ENCODE results near the gene GNB1. TPM values are rescaled to one million over a fixed set of nuclear protein-coding genes. Genes with fewer than 3 reads are reported as not detected.

The GNB1 gene
- polyA plus RNA-seq, 3 donors = 41.9 to 357 (median 111) TPM

DNA sequence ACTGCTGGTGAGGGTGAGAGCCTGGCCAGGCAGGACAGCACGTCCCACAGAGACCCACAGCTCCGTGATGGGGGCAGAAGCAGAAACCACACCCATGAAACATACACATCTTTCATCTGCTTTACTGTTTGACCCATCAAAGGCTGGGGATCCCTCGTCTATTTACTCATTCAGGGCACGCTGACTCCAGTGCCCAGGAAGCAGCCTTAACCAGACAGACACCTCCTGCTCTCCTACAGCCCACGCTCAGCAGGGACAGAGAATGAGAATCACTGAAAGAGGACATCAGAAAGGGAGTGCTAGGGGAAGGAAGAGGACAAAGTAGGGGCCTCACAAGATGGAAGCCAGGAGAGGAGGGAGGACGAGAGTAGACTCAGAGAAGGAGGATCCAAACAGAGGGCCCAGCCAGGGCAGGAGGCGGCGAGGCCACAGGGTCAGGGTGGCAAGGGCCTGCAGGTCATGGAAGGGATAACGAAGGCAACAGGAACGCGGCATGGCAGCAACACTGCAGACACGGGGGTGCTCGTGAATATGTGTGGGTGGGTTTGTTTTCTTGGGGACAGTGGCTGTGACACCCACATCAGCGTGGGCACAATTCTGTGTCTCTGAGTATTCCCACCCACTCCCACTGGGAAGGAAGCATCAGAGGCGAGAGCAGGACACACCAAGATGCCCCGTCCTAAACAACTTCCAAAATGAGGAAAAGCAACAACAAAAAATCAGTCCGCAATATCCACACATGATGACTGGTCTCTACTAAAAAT is 97.2 kb downstream of the GNB1 start:
- no peak for DNase-seq
- peaks cover 100% of the 10 kb centered on the region for H4K20me1 ChIP-seq (ENCODE audit: insufficient read depth, low read length)
- no peak overlapping the region for H3K4me3 ChIP-seq (replicated peaks in 1 of 3; ENCODE audit: low read depth in 2 of 3, low read length in 3 of 3)
- H3K9me3 Mint-ChIP-seq = no peaks in the 10 kb centered on the region
- peaks cover 0 to 7% of the 10 kb centered on the region in 2 donors for H3K4me1 ChIP-seq (ENCODE audit: control insufficient read depth in 1 of 2, insufficient read depth in 2 of 2, low read length in 2 of 2)
- H3K27ac Mint-ChIP-seq = peak overlapping the region; percentile 2 to 82 (median 62)
- peaks cover 13% of the 10 kb centered on the region for H3K4me1 Mint-ChIP-seq
- H3K4me2 ChIP-seq (replicated peaks; ENCODE audit: extremely low read depth, low read length, poor library complexity, severe bottlenecking) = no peak overlapping the region
- no peaks in the 10 kb centered on the region for H3K9me3 ChIP-seq (replicated peaks in 1 of 2; ENCODE audit: control insufficient read depth in 1 of 2, insufficient read depth in 1 of 2, low read length in 2 of 2)
- H2AFZ ChIP-seq (ENCODE audit: insufficient read depth, low read depth, low read length, poor library complexity, severe bottlenecking) = no peak overlapping the region
- TF ChIP-seq, protein P1, sequence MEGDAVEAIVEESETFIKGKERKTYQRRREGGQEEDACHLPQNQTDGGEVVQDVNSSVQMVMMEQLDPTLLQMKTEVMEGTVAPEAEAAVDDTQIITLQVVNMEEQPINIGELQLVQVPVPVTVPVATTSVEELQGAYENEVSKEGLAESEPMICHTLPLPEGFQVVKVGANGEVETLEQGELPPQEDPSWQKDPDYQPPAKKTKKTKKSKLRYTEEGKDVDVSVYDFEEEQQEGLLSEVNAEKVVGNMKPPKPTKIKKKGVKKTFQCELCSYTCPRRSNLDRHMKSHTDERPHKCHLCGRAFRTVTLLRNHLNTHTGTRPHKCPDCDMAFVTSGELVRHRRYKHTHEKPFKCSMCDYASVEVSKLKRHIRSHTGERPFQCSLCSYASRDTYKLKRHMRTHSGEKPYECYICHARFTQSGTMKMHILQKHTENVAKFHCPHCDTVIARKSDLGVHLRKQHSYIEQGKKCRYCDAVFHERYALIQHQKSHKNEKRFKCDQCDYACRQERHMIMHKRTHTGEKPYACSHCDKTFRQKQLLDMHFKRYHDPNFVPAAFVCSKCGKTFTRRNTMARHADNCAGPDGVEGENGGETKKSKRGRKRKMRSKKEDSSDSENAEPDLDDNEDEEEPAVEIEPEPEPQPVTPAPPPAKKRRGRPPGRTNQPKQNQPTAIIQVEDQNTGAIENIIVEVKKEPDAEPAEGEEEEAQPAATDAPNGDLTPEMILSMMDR (IDR thresholded peaks at IDR 0.05) = no peak
- H3K36me3 Mint-ChIP-seq = peaks cover 69 to 96% of the 10 kb centered on the region in 2 donors
- WGBS (ENCODE audit: insufficient coverage) = over 99% methylated on average over 9 of the region's 17 CpGs
- no peak overlapping the region for H3K4me3 Mint-ChIP-seq
- intact Hi-C loops (cut with micrococcal nuclease) = no loop called here
- peaks cover 74 to 99% of the 10 kb centered on the region in 2 donors for H3K36me3 ChIP-seq (replicated peaks in 1 of 2; ENCODE audit: control insufficient read depth in 1 of 2, insufficient read depth in 2 of 2, low read length in 2 of 2)
- no peaks in the 10 kb centered on the region for H3K27me3 ChIP-seq (ENCODE audit: control insufficient read depth in 2 of 2, insufficient read depth in 2 of 2, low read length in 2 of 2)
- no peak overlapping the region for H3K9ac ChIP-seq (ENCODE audit: insufficient read depth, low read length, poor library complexity, severe bottlenecking)
- H3K27me3 Mint-ChIP-seq (ENCODE audit: low read depth in 3 of 3) = peaks cover 0 to 2% (median 0%) of the 10 kb centered on the region in 3 donors
- peaks cover 91% of the 10 kb centered on the region for H3K79me2 ChIP-seq (ENCODE audit: insufficient read depth, low read length)
- H3K27ac ChIP-seq (ENCODE audit: low read depth in 1 of 2, low read length in 2 of 2) = peak overlapping the region in 1 of 2 donors; percentile 48

DNA sequence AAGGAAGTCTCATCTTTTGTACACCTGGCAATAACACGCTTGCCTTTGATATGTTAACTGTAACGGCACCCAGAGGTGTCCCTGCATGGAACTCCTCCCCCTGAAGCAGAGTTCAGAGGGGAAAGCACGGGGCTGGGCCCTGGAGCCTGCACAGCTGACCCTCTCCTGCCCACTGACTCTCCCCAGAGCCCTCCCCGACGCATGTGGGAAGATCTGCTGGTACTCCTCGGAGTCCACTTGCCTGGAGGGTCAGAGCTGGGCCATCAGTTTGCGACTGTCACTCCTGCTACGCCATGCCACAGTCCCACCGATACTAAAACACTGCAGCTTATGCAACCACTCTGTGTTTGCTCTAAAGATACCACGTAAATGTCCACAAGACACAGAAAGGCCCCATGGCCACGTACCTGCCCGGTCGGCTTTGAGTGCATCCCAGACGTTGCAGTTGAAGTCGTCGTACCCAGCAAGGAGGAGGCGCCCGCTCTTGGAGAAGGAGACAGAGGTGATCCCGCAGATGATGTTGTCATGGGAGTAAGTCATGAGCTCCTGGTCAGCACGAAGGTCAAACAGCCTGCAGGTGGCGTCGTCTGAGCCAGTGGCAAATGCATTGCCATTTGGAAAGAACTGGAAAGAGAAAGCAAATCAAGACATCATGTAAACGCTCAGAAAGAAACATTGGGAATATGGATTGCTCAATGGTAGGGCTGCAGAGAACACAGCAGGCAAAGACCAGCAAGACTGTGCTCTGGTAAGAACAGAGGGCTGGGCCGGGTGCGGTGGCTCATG is 102.0 kb downstream of the GNB1 start:
- peaks cover 95% of the 10 kb centered on the region for H4K20me1 ChIP-seq (ENCODE audit: insufficient read depth, low read length)
- TF ChIP-seq, protein P1 (IDR thresholded peaks at IDR 0.05) = peak; percentile 24
- peaks cover 0 to 1% of the 10 kb centered on the region in 2 donors for H3K4me1 ChIP-seq (ENCODE audit: control insufficient read depth in 1 of 2, insufficient read depth in 2 of 2, low read length in 2 of 2)
- DNase-seq = no peak
- Mint-ChIP-seq H3K27ac (peak overlapping the region; percentile 7 to 85 (median 62)), H3K9me3 (no peaks in the 10 kb centered on the region), H3K27me3 (ENCODE audit: low read depth in 3 of 3) (no peaks in the 10 kb centered on the region), H3K4me3 (no peak overlapping the region), H3K4me1 (peaks cover 8% of the 10 kb centered on the region), H3K36me3 (peaks cover 80 to 93% of the 10 kb centered on the region in 2 donors)
- 88% methylated on average over 25 of the region's 25 CpGs for WGBS (ENCODE audit: insufficient coverage)
- no peak overlapping the region for H2AFZ ChIP-seq (ENCODE audit: insufficient read depth, low read depth, low read length, poor library complexity, severe bottlenecking)
- peak overlapping the region in 1 of 2 donors; percentile 58 for H3K27ac ChIP-seq (ENCODE audit: low read depth in 1 of 2, low read length in 2 of 2)
- no peak overlapping the region for H3K4me3 ChIP-seq (replicated peaks in 1 of 3; ENCODE audit: low read depth in 2 of 3, low read length in 3 of 3)
- H3K9me3 ChIP-seq (replicated peaks in 1 of 2; ENCODE audit: control insufficient read depth in 1 of 2, insufficient read depth in 1 of 2, low read length in 2 of 2) = no peaks in the 10 kb centered on the region
- intact Hi-C loops (cut with micrococcal nuclease) = no loop called here
- no peak overlapping the region for H3K9ac ChIP-seq (ENCODE audit: insufficient read depth, low read length, poor library complexity, severe bottlenecking)
- no peaks in the 10 kb centered on the region for H3K27me3 ChIP-seq (ENCODE audit: control insufficient read depth in 2 of 2, insufficient read depth in 2 of 2, low read length in 2 of 2)
- peaks cover 84 to 95% of the 10 kb centered on the region in 2 donors for H3K36me3 ChIP-seq (replicated peaks in 1 of 2; ENCODE audit: control insufficient read depth in 1 of 2, insufficient read depth in 2 of 2, low read length in 2 of 2)
- H3K4me2 ChIP-seq (replicated peaks; ENCODE audit: extremely low read depth, low read length, poor library complexity, severe bottlenecking) = no peak overlapping the region
- peaks cover 88% of the 10 kb centered on the region for H3K79me2 ChIP-seq (ENCODE audit: insufficient read depth, low read length)
